HPDE6-E6E7 (cell line): Measurements from ENCODE around the gene EDRF1.

Source experiments
- DNase-seq: peaks from one replicate; pipeline ENCODE4 v3.0.0; 2011; ENCODE audit warnings: missing footprints; ENCODE audit errors: extremely low spot score

Gene EDRF1

DNA sequence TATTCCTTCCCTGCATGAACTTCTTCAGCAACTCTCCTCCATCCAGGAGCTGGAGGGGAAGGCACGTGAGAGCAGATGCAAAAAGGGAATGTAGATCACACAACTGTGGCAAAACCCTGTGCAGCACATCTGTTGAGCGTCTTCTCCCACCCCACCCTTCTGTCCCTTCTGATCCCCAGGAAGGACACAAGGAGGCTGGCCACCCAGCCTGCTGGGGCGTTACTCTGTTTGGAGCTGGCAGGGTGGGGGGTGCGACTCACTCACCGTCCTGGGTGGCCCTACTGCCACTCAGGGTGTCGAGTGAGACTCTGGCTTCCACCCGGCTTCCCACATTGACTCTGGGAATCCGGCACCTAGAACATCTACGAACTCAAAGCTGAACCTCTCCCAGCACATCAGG, 66.3 kb downstream of the EDRF1 start:
- DNase-seq, result no peak

GRCh38 chr10:125788156-125789034, 68.9 kb downstream of the EDRF1 start:
- DNase-seq, result no peak

- no peak for DNase-seq
These were observed 73.1 kb downstream of the EDRF1 start for GRCh38 chr10:125792342-125793300.

- DNase-seq, result no peak
These were observed 75.6 kb downstream of the EDRF1 start for GRCh38 chr10:125795128-125795527.

DNA sequence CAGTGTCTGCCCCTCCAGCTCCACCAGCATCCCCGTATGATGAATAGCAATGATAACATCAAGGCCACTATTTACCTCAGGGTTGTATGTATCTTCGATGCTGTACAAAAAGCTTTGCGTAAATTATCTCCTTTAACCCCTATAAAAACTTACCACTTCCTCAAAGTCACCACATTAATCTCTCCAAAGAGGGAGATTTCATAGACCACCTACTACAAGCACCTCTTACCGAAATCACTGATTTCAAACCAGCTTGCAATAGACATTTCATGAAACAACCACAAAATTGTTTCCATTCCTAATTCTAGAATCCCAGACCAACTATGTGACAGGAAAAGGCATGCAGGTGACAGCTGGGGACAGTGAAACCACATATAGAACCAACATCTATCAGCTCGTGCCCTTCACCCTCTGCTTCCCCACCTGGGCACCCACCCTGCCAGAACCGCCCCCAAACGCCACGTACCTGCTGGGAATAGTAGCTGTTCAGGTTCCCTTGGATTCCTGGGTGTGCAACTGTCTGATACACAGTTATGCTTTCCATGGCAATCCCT, 76.2 kb downstream of the EDRF1 start:
- DNase-seq, result no peak

DNA sequence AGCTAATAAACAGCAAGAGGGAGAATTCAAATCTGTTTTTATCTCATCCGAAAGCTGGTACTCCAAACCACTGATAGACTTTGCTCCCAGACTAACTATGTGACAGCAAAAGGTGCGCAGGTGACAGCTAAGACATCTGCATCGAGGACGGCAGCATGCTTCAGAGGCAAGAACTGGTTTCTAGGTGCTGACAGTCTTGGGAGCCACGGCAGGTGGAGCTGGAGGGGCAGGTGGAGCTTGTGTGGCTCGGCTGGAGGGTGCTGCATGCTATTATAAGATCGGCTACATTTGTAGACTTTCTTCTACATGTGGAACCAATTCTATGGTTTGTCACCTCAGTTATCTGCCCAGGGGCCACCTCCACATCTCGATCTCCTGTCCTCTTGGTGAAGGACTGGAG, 77.9 kb downstream of the EDRF1 start:
- DNase-seq, result no peak

DNA sequence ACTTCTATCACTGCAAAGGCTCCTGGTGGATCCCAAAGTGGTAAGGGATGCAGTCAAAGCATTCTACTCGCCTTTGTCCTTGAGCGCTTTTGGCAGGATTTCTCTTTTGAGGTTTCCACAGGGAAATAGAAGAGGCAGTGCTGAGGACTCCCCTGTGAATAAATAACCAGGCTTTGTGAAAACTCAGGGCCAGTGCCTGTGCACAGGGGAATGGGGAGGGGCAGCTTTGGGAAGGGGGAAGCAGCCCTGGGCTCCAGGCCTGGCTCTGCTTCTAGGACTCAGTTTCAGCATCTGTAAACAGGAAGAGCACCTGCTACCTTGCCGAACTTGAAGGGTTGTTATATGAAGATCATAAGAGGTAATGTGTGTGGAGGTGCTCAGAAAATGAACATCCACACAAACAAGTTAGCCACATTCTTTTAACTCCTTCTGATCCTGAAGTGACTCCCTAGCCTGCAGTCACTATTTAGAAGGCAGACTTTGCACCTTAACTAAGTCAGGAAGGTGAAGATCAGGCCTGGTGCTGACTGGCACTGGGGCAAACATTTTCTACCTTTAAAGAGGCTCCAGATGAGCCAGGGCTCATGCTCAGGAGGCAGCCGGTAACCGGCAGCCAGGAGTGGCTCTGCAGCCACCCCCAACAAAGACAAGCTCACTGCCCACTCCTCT, 78.6 kb downstream of the EDRF1 start:
- no peak for DNase-seq

DNA sequence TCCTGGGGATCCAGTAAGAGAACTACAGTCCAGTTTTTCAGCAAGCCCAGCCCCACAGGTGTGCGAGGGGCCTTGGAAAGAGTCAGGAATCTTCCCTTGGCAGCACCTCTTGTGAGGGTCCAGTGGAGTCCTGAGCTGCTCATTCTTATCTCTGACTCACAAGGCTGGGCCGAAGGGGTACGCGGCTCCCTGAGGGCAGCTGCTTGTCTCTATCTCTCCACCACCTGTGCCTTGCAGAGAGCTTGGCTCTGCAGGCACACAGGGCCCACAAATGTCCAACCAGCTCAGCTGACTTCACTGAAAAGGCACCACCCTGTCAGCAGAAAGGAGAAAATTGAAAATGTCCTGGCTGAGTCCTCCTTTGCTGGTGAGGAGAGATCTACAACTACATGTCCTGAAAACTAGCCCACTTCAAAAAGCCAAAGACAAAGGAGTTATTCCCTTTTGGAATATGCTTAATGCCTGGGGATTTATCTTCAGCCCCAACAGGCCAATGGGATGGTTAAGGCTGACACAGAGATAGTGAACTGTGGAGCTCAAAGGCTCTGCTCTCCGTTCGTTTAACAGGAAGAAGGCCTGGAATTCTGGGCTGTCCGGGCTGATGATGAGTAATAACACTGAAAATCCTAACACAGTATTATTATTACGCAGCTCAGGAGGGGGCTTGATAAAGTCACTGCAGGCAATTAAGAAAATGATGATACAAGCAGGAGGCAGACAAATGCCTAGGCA, 80.1 kb downstream of the EDRF1 start:
- no peak for DNase-seq

GRCh38 chr10:125801574-125801973, 82.1 kb downstream of the EDRF1 start:
- DNase-seq, result no peak

GRCh38 chr10:125802131-125802530, 82.6 kb downstream of the EDRF1 start:
- DNase-seq, result no peak

DNA sequence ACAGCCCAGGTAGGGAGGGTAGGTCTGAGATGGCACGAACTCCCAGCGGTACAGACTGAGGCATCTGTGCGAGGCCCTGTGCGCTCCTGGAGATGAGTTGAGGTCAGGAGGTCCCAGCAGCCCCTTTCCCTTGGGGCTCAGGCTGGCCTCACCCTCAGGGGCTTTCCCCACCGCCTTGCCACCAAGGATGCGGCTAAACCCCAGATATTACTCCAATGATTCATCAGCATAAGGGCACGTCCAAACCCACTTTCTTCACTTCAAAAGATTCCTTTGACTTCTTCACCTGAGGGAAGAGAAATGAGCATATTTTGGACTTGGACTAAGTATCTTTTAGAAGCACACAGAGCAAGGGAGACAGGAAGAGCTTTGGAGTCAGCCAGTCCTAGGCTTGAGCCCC, 83.2 kb downstream of the EDRF1 start:
- DNase-seq, result no peak

GRCh38 chr10:125808047-125808446, 88.5 kb downstream of the EDRF1 start:
- no peak for DNase-seq

- DNase-seq, result no peak
These were observed 91.7 kb downstream of the EDRF1 start for GRCh38 chr10:125811251-125811650.

- no peak for DNase-seq
These were observed 92.7 kb downstream of the EDRF1 start for GRCh38 chr10:125812128-125812750.
